A549 (cell line): ENCODE data around the gene CNTF. TPM values are rescaled to one million over a fixed set of nuclear protein-coding genes. Genes with fewer than 3 reads are reported as not detected.

ENCODE experiments used
- ATAC-seq, 2 experiments: fragments of 200-7000 bp in 1 of 2; fragments of >200 bp in 1 of 2; cut with Nextera tagmentation in 1 of 2; cut with Tn5 transposase in 1 of 2; 3 replicates each; pipeline versions ENCODE4 v1.8.0 to v1.9.1; 2018 to 2020; ENCODE audit warnings: mild to moderate bottlenecking in 1 of 2, moderate library complexity in 1 of 2
- CTCF ChIA-PET: fragments of 300-600 bp; sonication (Branson Sonifier 250); formaldehyde crosslinking; extraction: SDS; loops from one replicate; lab custom pipeline; 2021; ENCODE audit warnings: antibody characterized with exemption, inconsistent platforms; lab: Yijun Ruan, JAX
- POLR2A ChIA-PET: fragments of 350-600 bp; formaldehyde crosslinking; extraction: SDS; loops from one replicate; lab custom pipeline; 2021; ENCODE audit warnings: antibody characterized with exemption, inconsistent platforms; lab: Yijun Ruan, JAX
- DNase-seq, 2 experiments: peaks; one replicate each; pipeline versions ENCODE4 v3.0.0 to v3.0.0-alpha.2; 2011 to 2016; ENCODE audit warnings: low read depth in 1 of 2, low spot score in 1 of 2
- FAIRE-seq: peaks from 2 replicates; lab custom pipeline; 2011; peaks lifted over from hg19 to GRCh38; lab: Jason Lieb, UNC
- H3K27ac ChIP-seq, 2 experiments: fragments of >200 bp; sonication (Bioruptor Twin); formaldehyde crosslinking; 3 replicates each; pipeline ENCODE4 v1.5.1; 2016 to 2017
- H3K4me1 ChIP-seq: fragments of >200 bp; sonication (Bioruptor Twin); formaldehyde crosslinking; 3 replicates; pipeline ENCODE4 v1.6.1; 2016
- H3K4me2 ChIP-seq: fragments of >200 bp; sonication (Bioruptor Twin); formaldehyde crosslinking; 3 replicates; pipeline ENCODE4 v1.6.1; 2016
- H3K4me3 ChIP-seq: fragments of >200 bp; sonication (Bioruptor Twin); formaldehyde crosslinking; 3 replicates; pipeline ENCODE4 v1.5.1; 2016
- H3K9me3 ChIP-seq: fragments of >200 bp; sonication (Bioruptor Twin); formaldehyde crosslinking; 3 replicates; pipeline ENCODE4 v1.6.1; 2016
- CHD4 ChIP-seq: fragments of 200-600 bp; sonication (generic); IDR thresholded peaks from 2 replicates; pipeline ENCODE4 v1.6.1; 2016; ENCODE audit warnings: antibody characterized with exemption, mild to moderate bottlenecking, borderline replicate concordance
- EHF ChIP-seq: fragments of 250-450 bp; sonication (Bioruptor Pico); IDR thresholded peaks from 2 replicates; pipeline ENCODE4 v1.5.0; 2020; ENCODE audit warnings: mild to moderate bottlenecking
- EHMT2 ChIP-seq: fragments of 200-600 bp; sonication (generic); IDR thresholded peaks from 2 replicates; pipeline ENCODE4 v1.6.1; 2016; ENCODE audit warnings: antibody characterized with exemption, low read depth, mild to moderate bottlenecking, moderate library complexity
- FOSL2 ChIP-seq, 2 experiments: fragments of 450-650 bp in 1 of 2; fragments of >200 bp in 1 of 2; sonication (Bioruptor Twin) in 1 of 2; formaldehyde crosslinking; IDR thresholded peaks; 2 replicates each; pipeline versions ENCODE4 v1.5.0 to v1.6.1; 2016 to 2020; ENCODE audit warnings: mild to moderate bottlenecking in 1 of 2, moderate library complexity in 1 of 2
- FOXS1 ChIP-seq: fragments of 250-450 bp; sonication (Bioruptor Pico); IDR thresholded peaks from 2 replicates; pipeline ENCODE4 v1.5.0; 2020; ENCODE audit warnings: mild to moderate bottlenecking, moderate library complexity
- HES2 ChIP-seq: fragments of >200 bp; sonication (Bioruptor Twin); formaldehyde crosslinking; IDR thresholded peaks from 2 replicates; pipeline ENCODE4 v1.6.1; 2016
- HMGXB4 ChIP-seq: fragments of 250-450 bp; sonication (Bioruptor Pico); IDR thresholded peaks from 2 replicates; pipeline ENCODE4 v1.5.0; 2021; ENCODE audit warnings: mild to moderate bottlenecking, moderate library complexity, borderline replicate concordance
- HOXB13 ChIP-seq: fragments of 250-450 bp; sonication (Bioruptor Pico); IDR thresholded peaks from 2 replicates; pipeline ENCODE4 v1.5.0; 2020; ENCODE audit warnings: low read depth, mild to moderate bottlenecking, moderate library complexity
- JUNB ChIP-seq: fragments of >200 bp; sonication (Bioruptor Twin); formaldehyde crosslinking; IDR thresholded peaks from 2 replicates; pipeline ENCODE4 v1.6.1; 2016
- NPAS2 ChIP-seq: fragments of 250-450 bp; sonication (Bioruptor Pico); IDR thresholded peaks from 2 replicates; pipeline ENCODE4 v1.8.0; 2022; ENCODE audit warnings: mild to moderate bottlenecking, moderate library complexity, borderline replicate concordance
- RAD21 ChIP-seq, 2 experiments: fragments of >200 bp in 1 of 2; sonication (Bioruptor Twin) in 1 of 2; formaldehyde crosslinking in 1 of 2; IDR thresholded peaks in 1 of 2; conservative IDR thresholded peaks in 1 of 2; 2 replicates in 1 of 2; 3 replicates in 1 of 2; pipeline ENCODE4 v1.6.1; 2012 to 2018; ENCODE audit warnings: inconsistent platforms in 1 of 2
- RARB ChIP-seq: fragments of 250-450 bp; sonication (Bioruptor Pico); IDR thresholded peaks from 2 replicates; pipeline ENCODE4 v1.8.0; 2021; ENCODE audit warnings: mild to moderate bottlenecking, moderate library complexity
- RNF2 ChIP-seq: fragments of 200-600 bp; sonication (generic); IDR thresholded peaks from 2 replicates; pipeline ENCODE4 v1.6.1; 2016; ENCODE audit warnings: low read depth, mild to moderate bottlenecking, antibody characterized with exemption, moderate library complexity, borderline replicate concordance
- SREBF2 ChIP-seq: fragments of 450-650 bp; IDR thresholded peaks from 2 replicates; pipeline ENCODE4 v1.6.1; 2014; ENCODE audit warnings: mild to moderate bottlenecking, moderate library complexity
- WGBS: methylation state at CpG from one replicate; pipeline ENCODE4 v1.1.6; 2017; ENCODE audit errors: missing lambda C conversion rate; 5-methylcytosine and 5-hydroxymethylcytosine counted together
- polyA plus RNA-seq, 4 experiments: library from polyadenylated mRNA; depleted of rRNA in 3 of 4; stranded (reverse); fragments of >200 nt; fragmentation: RNase III in 1 of 4; extraction: RNeasy Plus Mini Kit Qiagen cat#74134 plus additional on column Dnase treatment in 1 of 4; gene quantifications; 2 replicates in 3 of 4; 3 replicates in 1 of 4; pipeline ENCODE4 v1.2.3, GENCODE V29; 2011 to 2017

Gene CNTF
- polyA plus RNA-seq, 2 of the 4 experiments (the other 2 are of a cell fraction): 1.3 TPM

- Histone ChIP-seq H3K9me3 (no peaks in the 10 kb centered on the region), H3K4me3 (no peak overlapping the region), H3K4me1 (0 out of 3 replicates have a peak, but pooled peaks cover 3% of the 10 kb centered on the region), H3K27ac (no peak overlapping the region), H3K4me2 (no peak overlapping the region)
- TF ChIP-seq RNF2 (no peak), NPAS2 (no peak), FOXS1 (CRISPR knock-in tag) (no peak), RARB (CRISPR knock-in tag) (no peak), SREBF2 (no peak), CHD4 (no peak), HMGXB4 (CRISPR knock-in tag) (no peak), RAD21 (conservative IDR thresholded peaks at IDR 0.05 in 1 of 2, IDR thresholded peaks at IDR 0.05 in 1 of 2) (no peak), EHMT2 (no peak), FOSL2 (IDR thresholded peaks at IDR 0.05) (no peak), FOSL2 (CRISPR knock-in tag; IDR thresholded peaks at IDR 0.05) (no peak), JUNB (no peak), HOXB13 (CRISPR knock-in tag) (no peak), EHF (CRISPR knock-in tag) (no peak), HES2 (no peak)
- FAIRE-seq (no peak), DNase-seq (no peak), ATAC-seq (peak in 1 of 2 experiments; percentile 24; a peak in 2 of 6 replicates)
- ChIA-PET CTCF (interaction anchor here (0.7 to 1.2 kb wide), 4 partner anchors 11 to 37 kb away, joined by 3 to 4 read pairs (median 3); no protein-coding TSS in a partner anchor), POLR2A (no interaction called here)
- 57% methylated on average over 12 of the region's 12 CpGs for WGBS
These were observed 52.1 kb downstream of the CNTF start for GRCh38 chr11:58674609-58675008.

Other genes starting within 250 kb of the CNTF start
- not detected in 2 replicates for gene OR5B3, start 215.8 kb upstream of the CNTF start, polyA plus RNA-seq (2011; rRNA removed)
- gene OR5B3, start 215.8 kb upstream of the CNTF start, polyA plus RNA-seq (2017; fragmentation: RNase III; extraction: RNeasy Plus Mini Kit Qiagen cat#74134 plus additional on column Dnase treatment): not detected in 3 replicates
- gene OR5B2, start 194.5 kb upstream of the CNTF start, polyA plus RNA-seq (2011; rRNA removed): not detected in 2 replicates
- gene OR5B2, start 194.5 kb upstream of the CNTF start, polyA plus RNA-seq (2017; fragmentation: RNase III; extraction: RNeasy Plus Mini Kit Qiagen cat#74134 plus additional on column Dnase treatment): not detected in 3 replicates
- not detected in 2 replicates for gene OR5B12, start 180.4 kb upstream of the CNTF start, polyA plus RNA-seq (2011; rRNA removed)
- not detected in 3 replicates for gene OR5B12, start 180.4 kb upstream of the CNTF start, polyA plus RNA-seq (2017; fragmentation: RNase III; extraction: RNeasy Plus Mini Kit Qiagen cat#74134 plus additional on column Dnase treatment)
- not detected in 2 replicates for gene OR5B21, start 114.6 kb upstream of the CNTF start, polyA plus RNA-seq (2011; rRNA removed)
- not detected in 3 replicates for gene OR5B21, start 114.6 kb upstream of the CNTF start, polyA plus RNA-seq (2017; fragmentation: RNase III; extraction: RNeasy Plus Mini Kit Qiagen cat#74134 plus additional on column Dnase treatment)
- gene LPXN, start 46.8 kb upstream of the CNTF start, polyA plus RNA-seq (2011; rRNA removed): 6.6 and 6.7 TPM in 2 replicates
- gene LPXN, start 46.8 kb upstream of the CNTF start, polyA plus RNA-seq (2017; fragmentation: RNase III; extraction: RNeasy Plus Mini Kit Qiagen cat#74134 plus additional on column Dnase treatment): 2.5 to 2.9 TPM (median 2.5 TPM) in 3 replicates
- gene ZFP91, start 43.6 kb upstream of the CNTF start, polyA plus RNA-seq (2011; rRNA removed): 52.3 and 66.9 TPM in 2 replicates
- 45.0 to 48.5 TPM (median 47.7 TPM) in 3 replicates for gene ZFP91, start 43.6 kb upstream of the CNTF start, polyA plus RNA-seq (2017; fragmentation: RNase III; extraction: RNeasy Plus Mini Kit Qiagen cat#74134 plus additional on column Dnase treatment)
- gene GLYAT, start 109.3 kb downstream of the CNTF start, polyA plus RNA-seq (2011; rRNA removed): not detected in 2 replicates
- gene GLYAT, start 109.3 kb downstream of the CNTF start, polyA plus RNA-seq (2017; fragmentation: RNase III; extraction: RNeasy Plus Mini Kit Qiagen cat#74134 plus additional on column Dnase treatment): not detected in 3 replicates
- gene GLYATL2, start 222.0 kb downstream of the CNTF start, polyA plus RNA-seq (2011; rRNA removed): 0.08 TPM in 2 replicates
- 0.05 TPM in 1 of 3 replicates, not detected in the others for gene GLYATL2, start 222.0 kb downstream of the CNTF start, polyA plus RNA-seq (2017; fragmentation: RNase III; extraction: RNeasy Plus Mini Kit Qiagen cat#74134 plus additional on column Dnase treatment)